Liver (tissue), 3 donors: ENCODE results near the gene ZDHHC20.

Experiments
- ATF3 ChIP-seq: IDR thresholded peaks from 2 replicates; pipeline ENCODE4 v1.6.1; 2016; ENCODE audit warnings: antibody characterized with exemption
- EGR1 ChIP-seq, 2 donors: IDR thresholded peaks; 2 replicates each; pipeline ENCODE4 v1.6.1; 2016 to 2018; ENCODE audit warnings: antibody characterized with exemption in 2 of 2, low read depth in 2 of 2
- NR2F2 ChIP-seq: IDR thresholded peaks from 2 replicates; pipeline ENCODE4 v1.6.1; 2016; ENCODE audit warnings: antibody characterized with exemption
- RAD21 ChIP-seq, 2 donors: IDR thresholded peaks; 2 replicates each; pipeline ENCODE4 v1.6.1; 2016; ENCODE audit warnings: antibody characterized with exemption in 2 of 2, mild to moderate bottlenecking in 2 of 2
- REST ChIP-seq: IDR thresholded peaks from 2 replicates; pipeline ENCODE4 v1.6.1; 2016; ENCODE audit warnings: antibody characterized with exemption, mild to moderate bottlenecking
- SP1 ChIP-seq: IDR thresholded peaks from 2 replicates; pipeline ENCODE4 v1.6.1; 2018; ENCODE audit warnings: antibody characterized with exemption, mild to moderate bottlenecking
- TAF1 ChIP-seq: conservative IDR thresholded peaks from 2 replicates; pipeline ENCODE4 v1.6.1; 2016; ENCODE audit warnings: antibody characterized with exemption, mild to moderate bottlenecking
- TF ChIP-seq, protein P1 (sequence below): fragments of 150-350 bp; IDR thresholded peaks from 2 replicates; pipeline ENCODE4 v1.5.1; 2017; ENCODE audit warnings: improper control_type of control experiment, low read depth, low read length; ENCODE audit not compliant: missing input control
- donor health status: healthy.
- donor health status: healthy.

DNA sequence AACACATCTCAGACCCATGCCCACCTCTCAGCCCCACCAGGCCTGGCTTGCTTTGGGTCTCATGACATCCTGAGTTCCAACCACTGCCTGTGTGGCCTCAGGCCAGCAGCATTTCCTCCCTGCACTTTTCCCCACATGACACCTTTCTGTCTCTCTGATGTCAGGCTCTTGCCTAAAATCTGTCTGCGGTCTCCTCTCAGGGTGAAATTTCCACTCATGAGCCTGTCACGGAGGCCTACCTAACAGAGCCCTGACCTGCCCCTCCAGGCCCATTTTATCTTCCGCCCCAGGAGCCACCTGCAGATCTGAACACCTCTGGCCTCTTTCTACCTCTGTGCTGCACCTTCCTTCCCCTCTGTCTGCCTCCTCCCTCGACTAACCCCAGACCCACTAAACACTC, 93.5 kb downstream of the ZDHHC20 start:
- TF ChIP-seq, protein P1, sequence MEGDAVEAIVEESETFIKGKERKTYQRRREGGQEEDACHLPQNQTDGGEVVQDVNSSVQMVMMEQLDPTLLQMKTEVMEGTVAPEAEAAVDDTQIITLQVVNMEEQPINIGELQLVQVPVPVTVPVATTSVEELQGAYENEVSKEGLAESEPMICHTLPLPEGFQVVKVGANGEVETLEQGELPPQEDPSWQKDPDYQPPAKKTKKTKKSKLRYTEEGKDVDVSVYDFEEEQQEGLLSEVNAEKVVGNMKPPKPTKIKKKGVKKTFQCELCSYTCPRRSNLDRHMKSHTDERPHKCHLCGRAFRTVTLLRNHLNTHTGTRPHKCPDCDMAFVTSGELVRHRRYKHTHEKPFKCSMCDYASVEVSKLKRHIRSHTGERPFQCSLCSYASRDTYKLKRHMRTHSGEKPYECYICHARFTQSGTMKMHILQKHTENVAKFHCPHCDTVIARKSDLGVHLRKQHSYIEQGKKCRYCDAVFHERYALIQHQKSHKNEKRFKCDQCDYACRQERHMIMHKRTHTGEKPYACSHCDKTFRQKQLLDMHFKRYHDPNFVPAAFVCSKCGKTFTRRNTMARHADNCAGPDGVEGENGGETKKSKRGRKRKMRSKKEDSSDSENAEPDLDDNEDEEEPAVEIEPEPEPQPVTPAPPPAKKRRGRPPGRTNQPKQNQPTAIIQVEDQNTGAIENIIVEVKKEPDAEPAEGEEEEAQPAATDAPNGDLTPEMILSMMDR, result no peak
- no peak for TF ChIP-seq TAF1
- TF ChIP-seq EGR1 (IDR thresholded peaks at IDR 0.05; ENCODE audit: low read depth in 2 of 2), result no peak
- no peak for TF ChIP-seq SP1
- no peak for TF ChIP-seq RAD21 (IDR thresholded peaks at IDR 0.05)
- TF ChIP-seq ATF3, result no peak
- no peak for TF ChIP-seq REST
- TF ChIP-seq NR2F2, result no peak
